GM23248 (cell line): ENCODE measurements around the gene LMNTD1.

ENCODE experiments used
- EZH2 ChIP-seq: fragments of 200-600 bp; sonication (generic); IDR thresholded peaks from 2 replicates; pipeline ENCODE4 v1.6.1; 2018; ENCODE audit warnings: antibody characterized with exemption, mild to moderate bottlenecking; ENCODE audit not compliant: insufficient read depth, poor library complexity, severe bottlenecking
- EZH2phosphoT487 ChIP-seq: fragments of 200-600 bp; sonication (generic); IDR thresholded peaks from 2 replicates; pipeline ENCODE4 v1.6.1; 2018; ENCODE audit warnings: antibody characterized with exemption, moderate library complexity, mild to moderate bottlenecking, low read depth; ENCODE audit not compliant: insufficient read depth

DNA sequence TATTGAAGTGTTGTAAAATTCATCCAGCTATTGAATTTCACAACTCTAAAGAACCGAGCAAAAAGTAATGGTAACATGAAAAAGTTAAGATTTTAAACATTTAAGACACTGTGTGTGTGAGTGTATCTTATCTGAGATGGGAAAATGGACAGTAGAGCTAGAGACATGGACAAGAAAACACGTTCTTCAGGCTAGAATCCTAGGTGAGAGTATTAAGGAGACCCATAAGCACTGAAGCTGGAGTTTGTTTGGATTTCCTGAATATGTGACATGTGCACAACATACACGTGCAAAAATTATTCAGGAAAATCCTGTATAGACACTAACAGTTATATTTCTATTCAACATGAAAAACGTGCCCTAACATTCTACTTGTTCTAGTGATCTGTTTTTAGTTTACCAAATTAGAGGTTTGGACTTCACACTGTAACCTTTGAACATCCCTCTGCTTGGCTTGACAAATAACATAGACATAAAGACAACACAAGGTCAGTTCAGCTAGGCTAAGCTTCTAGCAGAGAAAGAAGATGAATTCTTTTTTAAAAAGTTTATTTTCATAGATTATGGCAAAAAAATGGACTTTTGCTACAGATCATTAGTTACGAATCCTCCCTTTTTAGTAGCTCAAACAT, 31.3 kb downstream of the LMNTD1 start:
- TF ChIP-seq EZH2 (no peak), EZH2phosphoT487 (no peak)
